GM12878 (cell line): Measurements from ENCODE around the gene COL4A1. TPM values are rescaled to one million over a fixed set of nuclear protein-coding genes. Genes with fewer than 3 reads are reported as not detected.

Source experiments
- ATAC-seq: fragments of 200-7000 bp; cut with Tn5 transposase; 3 replicates; pipeline ENCODE4 v1.9.1; 2020; ENCODE audit warnings: mild to moderate bottlenecking, moderate library complexity
- BruUV-seq: library from RNA; stranded (reverse); fragments of 400-500 nt; replicated peaks from 2 replicates; lab custom pipeline; 2021; lab: Mats Ljungman, UMichigan
- CTCF ChIA-PET: fragments of 300-600 bp; sonication (Branson Sonifier 250); formaldehyde crosslinking; extraction: SDS; loops from one replicate; lab custom pipeline; 2021; ENCODE audit warnings: inconsistent platforms; lab: Yijun Ruan, JAX
- POLR2A ChIA-PET: fragments of 350-600 bp; formaldehyde crosslinking; extraction: SDS; loops from one replicate; lab custom pipeline; 2021; ENCODE audit warnings: inconsistent platforms; lab: Charles Lee
- RAD21 ChIA-PET: fragments of 300-600 bp; sonication (Branson Sonifier 250); formaldehyde crosslinking; loops from one replicate; lab custom pipeline; 2023; ENCODE audit warnings: antibody characterized with exemption; ENCODE audit not compliant: unreplicated experiment; lab: Charles Lee
- SMC1A ChIA-PET: fragments of 300-600 bp; sonication (Branson Sonifier 250); formaldehyde crosslinking; loops from one replicate; lab custom pipeline; 2023; ENCODE audit not compliant: unreplicated experiment, uncharacterized antibody; lab: Charles Lee
- DNase-seq: peaks from one replicate; pipeline ENCODE4 v3.0.0-alpha.2; 2011; ENCODE audit warnings: low read depth, low spot score
- FAIRE-seq: peaks from 3 replicates; lab custom pipeline; 2011; peaks lifted over from hg19 to GRCh38; lab: Jason Lieb, UNC
- H2AFZ ChIP-seq: 2 replicates; pipeline ENCODE4 v1.6.0; 2011; ENCODE audit warnings: low read depth, low read length, control low read depth; ENCODE audit not compliant: control insufficient read depth
- H3K27ac ChIP-seq: 2 replicates; pipeline ENCODE4 v1.5.1; 2011; ENCODE audit warnings: control low read depth; ENCODE audit not compliant: control insufficient read depth, insufficient read depth
- H3K27me3 ChIP-seq, 2 experiments: replicated peaks in 1 of 2; 2 replicates each; pipeline versions ENCODE4 v1.6.0 to v1.6.1; 2011; ENCODE audit warnings: low read length in 1 of 2; ENCODE audit not compliant: control insufficient read depth in 2 of 2, insufficient read depth in 2 of 2
- H3K36me3 ChIP-seq, 2 experiments: 2 replicates each; pipeline ENCODE4 v1.5.1; 2011; ENCODE audit warnings: low read length in 1 of 2; ENCODE audit not compliant: control insufficient read depth in 2 of 2, insufficient read depth in 2 of 2
- H3K4me1 ChIP-seq: 2 replicates; pipeline ENCODE4 v1.6.1; 2011; ENCODE audit warnings: mild to moderate bottlenecking, low read length, moderate library complexity, mixed read lengths; ENCODE audit not compliant: control insufficient read depth, insufficient read depth
- H3K4me2 ChIP-seq: 2 replicates; pipeline ENCODE4 v1.6.0; 2011; ENCODE audit warnings: control low read depth; ENCODE audit not compliant: control insufficient read depth, insufficient read depth
- H3K4me3 ChIP-seq: fragments of 200-600 bp; sonication (generic); 2 replicates; pipeline ENCODE4 v1.5.1; 2016
- H3K79me2 ChIP-seq: 2 replicates; pipeline ENCODE4 v1.6.0; 2011; ENCODE audit warnings: low read length; ENCODE audit not compliant: control insufficient read depth, insufficient read depth
- H3K9ac ChIP-seq: 2 replicates; pipeline ENCODE4 v1.8.0; 2011; ENCODE audit warnings: low read length, control low read depth, mixed read lengths; ENCODE audit not compliant: control insufficient read depth, insufficient read depth
- H3K9me3 ChIP-seq: replicated peaks from 3 replicates; pipeline ENCODE4 v1.5.1; 2011; ENCODE audit warnings: mild to moderate bottlenecking, low read length; ENCODE audit not compliant: control insufficient read depth, insufficient read depth
- H4K20me1 ChIP-seq: 2 replicates; pipeline ENCODE4 v1.6.0; 2011; ENCODE audit not compliant: control insufficient read depth, insufficient read depth
- ESRRA ChIP-seq: IDR thresholded peaks from 2 replicates; pipeline ENCODE4 v1.6.1; 2012; ENCODE audit warnings: mild to moderate bottlenecking, low read length, improper control_type of control experiment
- EZH2 ChIP-seq: IDR thresholded peaks from 2 replicates; pipeline ENCODE4 v1.6.1; 2012; ENCODE audit warnings: low read depth, mild to moderate bottlenecking, control low read depth, inconsistent platforms, low read length, borderline replicate concordance; ENCODE audit not compliant: control insufficient read depth
- FOS ChIP-seq: IDR thresholded peaks from 3 replicates; pipeline ENCODE4 v1.6.1; 2011; ENCODE audit warnings: borderline replicate concordance; ENCODE audit not compliant: insufficient read length; ENCODE audit errors: extremely low read depth
- KAT2A ChIP-seq: conservative IDR thresholded peaks from 2 replicates; pipeline ENCODE4 v1.6.1; 2011; ENCODE audit warnings: low read depth, low read length; ENCODE audit not compliant: control insufficient read depth
- MEF2B ChIP-seq: fragments of 450-650 bp; IDR thresholded peaks from 2 replicates; pipeline ENCODE4 v1.6.1; 2018; ENCODE audit warnings: mild to moderate bottlenecking, moderate library complexity; ENCODE audit not compliant: partially characterized antibody, poor library complexity, severe bottlenecking
- POU2F2 ChIP-seq: IDR thresholded peaks from 3 replicates; pipeline ENCODE4 v1.6.1; 2011; ENCODE audit warnings: low read depth, mild to moderate bottlenecking, low read length, borderline replicate concordance
- RAD21 ChIP-seq: IDR thresholded peaks from 2 replicates; pipeline ENCODE4 v1.6.1; 2011; ENCODE audit warnings: mild to moderate bottlenecking, low read depth, low read length, moderate library complexity; ENCODE audit not compliant: insufficient read depth
- STAT3 ChIP-seq: IDR thresholded peaks from 2 replicates; pipeline ENCODE4 v1.6.1; 2011; ENCODE audit warnings: low read depth, low read length, improper control_type of control experiment
- ZSCAN29 ChIP-seq: fragments of 450-650 bp; IDR thresholded peaks from 2 replicates; pipeline ENCODE4 v1.6.1; 2017; ENCODE audit warnings: mild to moderate bottlenecking, moderate library complexity
- WGBS: methylation state at CpG from one replicate; pipeline ENCODE4 v1.1.6; 2016; ENCODE audit warnings: low lambda C conversion rate; ENCODE audit not compliant: insufficient replicate concordance, insufficient coverage; ENCODE audit errors: missing lambda C conversion rate; 5-methylcytosine and 5-hydroxymethylcytosine counted together
- in situ Hi-C: fragments of 300-500 bp; cut with MboI; formaldehyde crosslinking; loops from 9 replicates; pipeline ENCODE4 v1.14.3; 2018; ENCODE audit warnings: mixed read lengths
- intact Hi-C: fragments of 100-400 bp; cut with micrococcal nuclease; formaldehyde crosslinking; loops from one replicate; pipeline ENCODE4 v1.14.2; 2022; ENCODE audit not compliant: unreplicated experiment
- polyA plus RNA-seq, 11 experiments: library from polyadenylated mRNA; depleted of rRNA in 4 of 11; unstranded in 6 of 11; stranded (reverse) in 5 of 11; fragments of >200 nt; fragmentation: Nextera tagmentation in 4 of 11; fragmentation: Illumina TruSeq in 1 of 11; extraction: Ambion mirVana in 4 of 11; extraction: Trizol in 1 of 11; gene quantifications; 1 replicate in 1 of 11; 2 replicates in 10 of 11; pipeline versions ENCODE4 v1.2.1 to v1.2.3, GENCODE V29; 2011 to 2016; ENCODE audit warnings: inconsistent platforms in 2 of 11, missing spikeins in 2 of 11, low read depth in 1 of 11
- total RNA-seq, 4 experiments: library from RNA; depleted of rRNA in 3 of 4; stranded (reverse); fragments of >200 nt in 3 of 4; fragmentation: Illumina TruSeq in 1 of 4; extraction: Trizol in 1 of 4; gene quantifications; 2 replicates each; pipeline versions ENCODE4 v1.2.1 to v1.2.3, GENCODE V29; 2013 to 2021
- TF ChIP-seq, protein P1 (sequence below): fragments of 450-650 bp; IDR thresholded peaks from 2 replicates; pipeline ENCODE4 v1.6.1; 2016; ENCODE audit warnings: mild to moderate bottlenecking
- TF ChIP-seq, protein P2 (sequence below): IDR thresholded peaks from 2 replicates; pipeline ENCODE4 v1.6.1; 2011; ENCODE audit warnings: low read depth, mild to moderate bottlenecking, low read length, moderate library complexity, borderline replicate concordance; ENCODE audit errors: extremely low read depth
- TF ChIP-seq, protein P3 (sequence below): IDR thresholded peaks from 2 replicates; pipeline ENCODE4 v1.6.1; 2011; ENCODE audit warnings: borderline replicate concordance, low read depth, mild to moderate bottlenecking, moderate library complexity, mixed read lengths, low read length; ENCODE audit not compliant: insufficient read depth; ENCODE audit errors: extremely low read length
- TF ChIP-seq, protein P4 (sequence below): fragments of 450-650 bp; IDR thresholded peaks from 2 replicates; pipeline ENCODE4 v1.6.1; 2017; ENCODE audit warnings: mild to moderate bottlenecking

Gene COL4A1
- total and polyA plus RNA-seq, 10 of the 15 experiments (the other 5 are each of a cell fraction or from before 2014, with no cell fraction given): 0.07 to 0.31 (median 0.13) TPM; not detected in 6

DNA sequence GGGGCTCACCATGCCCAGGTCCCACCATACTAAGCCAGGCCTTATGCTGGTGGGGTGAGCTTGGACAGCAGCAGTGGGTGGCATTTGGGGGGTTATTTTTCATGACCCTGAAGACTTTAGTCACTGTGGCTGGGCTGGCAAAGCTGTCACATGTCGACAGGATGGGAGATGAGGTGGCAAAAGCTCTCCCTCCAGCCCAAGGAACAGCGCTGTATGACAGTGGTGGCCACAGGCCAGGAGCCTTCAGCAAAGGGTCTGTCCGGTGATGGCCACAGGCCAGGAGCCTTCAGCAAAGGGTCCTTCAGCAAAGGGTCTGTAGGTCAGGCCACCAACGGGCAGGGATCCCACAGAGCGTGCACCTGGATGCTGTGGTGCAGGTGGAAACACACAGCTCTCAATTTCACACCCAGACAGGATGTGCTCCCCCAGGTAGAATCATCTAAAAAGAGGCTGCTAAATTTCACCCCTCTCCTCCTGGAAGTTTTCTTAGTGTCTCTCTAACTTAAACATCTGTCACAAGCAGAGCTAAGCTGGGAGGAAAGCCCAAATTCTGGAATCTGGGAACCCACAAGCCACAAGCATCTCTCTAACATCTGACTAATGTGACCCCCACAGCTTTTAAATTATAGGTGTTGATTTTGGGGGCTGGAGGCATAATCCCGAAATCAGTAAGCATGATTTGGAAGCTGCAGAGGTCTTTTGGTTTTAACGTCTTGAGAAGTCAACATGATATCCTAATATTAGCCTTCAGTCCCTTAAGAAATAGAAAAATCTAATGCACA, 23.0 kb downstream of the COL4A1 start:
- no TSS peak for BruUV-seq
- ChIA-PET POLR2A (interaction anchor here (1.3 kb wide), 1 partner anchor 9 kb away, joined by 3 read pairs; no protein-coding TSS in a partner anchor), CTCF (no interaction called here), RAD21 (no interaction called here), SMC1A (no interaction called here)
- Histone ChIP-seq H3K79me2 (no peaks in the 10 kb centered on the region), H3K4me3 (no peak overlapping the region), H2AFZ (no peak overlapping the region), H3K27ac (no peak overlapping the region), H3K4me1 (no peaks in the 10 kb centered on the region), H4K20me1 (no peaks in the 10 kb centered on the region), H3K36me3 (no peaks in the 10 kb centered on the region), H3K9ac (no peak overlapping the region), H3K27me3 (no peaks in the 10 kb centered on the region; a peak in 2 of 4 replicates), H3K9me3 (no peaks in the 10 kb centered on the region), H3K4me2 (no peak overlapping the region)
- WGBS: 14% methylated on average over 7 of the region's 7 CpGs
- intact Hi-C loops (no loop called here), in situ Hi-C loops (no loop called here)
- FAIRE-seq (no peak), DNase-seq (no peak), ATAC-seq (no peak)
- TF ChIP-seq, protein P1, sequence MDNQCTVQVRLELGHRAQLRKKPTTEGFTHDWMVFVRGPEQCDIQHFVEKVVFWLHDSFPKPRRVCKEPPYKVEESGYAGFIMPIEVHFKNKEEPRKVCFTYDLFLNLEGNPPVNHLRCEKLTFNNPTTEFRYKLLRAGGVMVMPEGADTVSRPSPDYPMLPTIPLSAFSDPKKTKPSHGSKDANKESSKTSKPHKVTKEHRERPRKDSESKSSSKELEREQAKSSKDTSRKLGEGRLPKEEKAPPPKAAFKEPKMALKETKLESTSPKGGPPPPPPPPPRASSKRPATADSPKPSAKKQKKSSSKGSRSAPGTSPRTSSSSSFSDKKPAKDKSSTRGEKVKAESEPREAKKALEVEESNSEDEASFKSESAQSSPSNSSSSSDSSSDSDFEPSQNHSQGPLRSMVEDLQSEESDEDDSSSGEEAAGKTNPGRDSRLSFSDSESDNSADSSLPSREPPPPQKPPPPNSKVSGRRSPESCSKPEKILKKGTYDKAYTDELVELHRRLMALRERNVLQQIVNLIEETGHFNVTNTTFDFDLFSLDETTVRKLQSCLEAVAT: no peak
- no peak for TF ChIP-seq EZH2
- no peak for TF ChIP-seq KAT2A
- no peak for TF ChIP-seq MEF2B
- TF ChIP-seq FOS: no peak
- TF ChIP-seq ZSCAN29: no peak
- no peak for TF ChIP-seq RAD21
- TF ChIP-seq, protein P2, sequence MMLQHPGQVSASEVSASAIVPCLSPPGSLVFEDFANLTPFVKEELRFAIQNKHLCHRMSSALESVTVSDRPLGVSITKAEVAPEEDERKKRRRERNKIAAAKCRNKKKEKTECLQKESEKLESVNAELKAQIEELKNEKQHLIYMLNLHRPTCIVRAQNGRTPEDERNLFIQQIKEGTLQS: no peak
- TF ChIP-seq, protein P3, sequence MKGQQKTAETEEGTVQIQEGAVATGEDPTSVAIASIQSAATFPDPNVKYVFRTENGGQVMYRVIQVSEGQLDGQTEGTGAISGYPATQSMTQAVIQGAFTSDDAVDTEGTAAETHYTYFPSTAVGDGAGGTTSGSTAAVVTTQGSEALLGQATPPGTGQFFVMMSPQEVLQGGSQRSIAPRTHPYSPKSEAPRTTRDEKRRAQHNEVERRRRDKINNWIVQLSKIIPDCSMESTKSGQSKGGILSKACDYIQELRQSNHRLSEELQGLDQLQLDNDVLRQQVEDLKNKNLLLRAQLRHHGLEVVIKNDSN: no peak
- TF ChIP-seq ESRRA: no peak
- TF ChIP-seq, protein P4, sequence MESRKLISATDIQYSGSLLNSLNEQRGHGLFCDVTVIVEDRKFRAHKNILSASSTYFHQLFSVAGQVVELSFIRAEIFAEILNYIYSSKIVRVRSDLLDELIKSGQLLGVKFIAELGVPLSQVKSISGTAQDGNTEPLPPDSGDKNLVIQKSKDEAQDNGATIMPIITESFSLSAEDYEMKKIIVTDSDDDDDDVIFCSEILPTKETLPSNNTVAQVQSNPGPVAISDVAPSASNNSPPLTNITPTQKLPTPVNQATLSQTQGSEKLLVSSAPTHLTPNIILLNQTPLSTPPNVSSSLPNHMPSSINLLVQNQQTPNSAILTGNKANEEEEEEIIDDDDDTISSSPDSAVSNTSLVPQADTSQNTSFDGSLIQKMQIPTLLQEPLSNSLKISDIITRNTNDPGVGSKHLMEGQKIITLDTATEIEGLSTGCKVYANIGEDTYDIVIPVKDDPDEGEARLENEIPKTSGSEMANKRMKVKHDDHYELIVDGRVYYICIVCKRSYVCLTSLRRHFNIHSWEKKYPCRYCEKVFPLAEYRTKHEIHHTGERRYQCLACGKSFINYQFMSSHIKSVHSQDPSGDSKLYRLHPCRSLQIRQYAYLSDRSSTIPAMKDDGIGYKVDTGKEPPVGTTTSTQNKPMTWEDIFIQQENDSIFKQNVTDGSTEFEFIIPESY: no peak
- no peak for TF ChIP-seq STAT3
- TF ChIP-seq POU2F2: no peak
